GM18517 (cell line): Measurements from ENCODE around the gene CACNB1.

Experiments used
- ATAC-seq: cut with Tn5 transposase; IDR thresholded peaks from one replicate; pipeline ENCODE4 v1.9.1; 2021; ENCODE audit warnings: mild to moderate bottlenecking, moderate library complexity; ENCODE audit not compliant: unreplicated experiment

CACNB1 gene

DNA sequence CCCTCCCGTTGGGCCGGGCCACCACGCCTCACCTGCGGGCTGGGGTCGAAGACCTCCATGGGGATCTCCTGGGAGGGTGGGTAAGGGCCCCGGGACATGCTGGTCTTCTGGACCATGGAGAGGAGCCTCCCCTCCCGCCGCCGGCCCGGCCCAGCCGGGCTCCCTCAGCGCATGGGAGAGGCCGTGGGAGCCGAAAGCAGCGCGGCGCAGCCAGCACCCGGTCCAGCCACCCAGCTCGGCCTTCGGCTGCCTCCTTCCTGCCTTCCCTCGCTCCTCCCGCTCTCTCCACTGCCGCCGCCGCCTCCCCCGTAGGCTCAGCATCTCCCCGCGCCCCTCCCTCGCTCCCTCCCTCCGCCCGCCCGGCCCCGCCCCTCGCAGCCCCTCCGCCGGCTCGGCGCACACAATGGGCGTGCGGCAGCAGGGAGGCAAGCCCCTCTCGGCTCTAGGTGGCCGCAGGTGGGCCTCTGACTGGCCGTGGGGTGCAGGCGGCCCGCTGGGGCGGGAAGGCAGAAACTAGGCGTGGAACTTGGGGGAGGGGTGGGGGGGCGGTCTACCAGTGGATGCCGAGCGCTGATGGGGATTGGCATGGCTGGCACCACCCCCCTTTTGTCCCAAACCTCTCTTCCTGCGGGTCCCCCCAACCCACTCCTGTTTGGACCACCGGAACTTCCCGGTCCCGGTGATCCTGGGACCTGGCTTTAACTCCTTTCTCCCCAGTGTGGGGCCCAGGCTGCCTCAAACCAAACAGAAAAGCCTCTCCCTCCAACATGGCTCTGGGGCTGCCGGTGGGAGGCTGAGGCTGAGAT is at the start of gene CACNB1:
CACNB1 (minus strand) TSS at position 290 of the 806 bp plus-strand sequence; CDS start at position 116, 174 bp downstream.
- no peak for ATAC-seq

DNA sequence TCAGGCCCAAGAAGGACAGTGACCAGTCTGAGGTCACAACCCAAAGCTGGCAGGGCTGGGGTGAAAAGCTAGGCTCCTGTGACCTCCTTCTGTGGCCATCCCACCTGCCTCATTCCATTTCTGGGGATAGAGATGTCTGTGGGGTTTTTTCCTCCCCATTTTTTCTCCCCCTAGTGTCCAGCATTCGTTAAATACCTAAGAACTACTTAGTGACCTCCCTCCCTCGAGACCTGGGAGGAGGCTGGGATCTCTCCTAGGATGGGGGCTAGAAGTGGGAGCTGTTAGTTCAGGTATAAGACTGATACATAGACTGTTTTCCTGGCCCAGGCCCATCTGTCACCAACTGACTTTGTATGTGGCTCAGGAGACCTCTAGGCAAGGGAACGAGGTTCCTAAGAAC is 48.8 kb upstream of the CACNB1 start:
- no peak for ATAC-seq

- no peak for ATAC-seq
These were observed 47.4 kb upstream of the CACNB1 start for GRCh38 chr17:39244600-39245570.

GRCh38 chr17:39244016-39244599 is 46.6 kb upstream of the CACNB1 start:
- no peak for ATAC-seq

- no peak for ATAC-seq
These were observed 45.7 kb upstream of the CACNB1 start for GRCh38 chr17:39243155-39243554.

DNA sequence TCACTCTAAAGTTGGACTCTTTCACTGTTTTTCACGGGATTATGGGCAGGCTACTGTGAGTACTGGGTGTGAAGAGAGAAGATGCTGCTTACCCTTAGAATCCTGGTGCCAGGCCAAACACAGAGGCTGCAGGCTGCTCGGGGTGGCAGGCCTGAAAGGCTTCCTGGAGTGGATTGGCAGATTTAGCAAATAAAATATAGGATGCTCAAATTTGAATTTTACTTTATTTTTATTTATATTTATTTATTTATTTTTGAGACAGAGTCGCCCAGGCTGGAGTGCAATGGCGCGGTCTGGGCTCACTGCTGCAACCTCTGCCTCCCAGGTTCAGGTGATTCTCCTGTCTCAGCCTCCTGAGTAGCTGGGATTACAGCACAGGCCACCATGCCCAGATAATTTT is 43.2 kb upstream of the CACNB1 start:
- ATAC-seq: no peak

DNA sequence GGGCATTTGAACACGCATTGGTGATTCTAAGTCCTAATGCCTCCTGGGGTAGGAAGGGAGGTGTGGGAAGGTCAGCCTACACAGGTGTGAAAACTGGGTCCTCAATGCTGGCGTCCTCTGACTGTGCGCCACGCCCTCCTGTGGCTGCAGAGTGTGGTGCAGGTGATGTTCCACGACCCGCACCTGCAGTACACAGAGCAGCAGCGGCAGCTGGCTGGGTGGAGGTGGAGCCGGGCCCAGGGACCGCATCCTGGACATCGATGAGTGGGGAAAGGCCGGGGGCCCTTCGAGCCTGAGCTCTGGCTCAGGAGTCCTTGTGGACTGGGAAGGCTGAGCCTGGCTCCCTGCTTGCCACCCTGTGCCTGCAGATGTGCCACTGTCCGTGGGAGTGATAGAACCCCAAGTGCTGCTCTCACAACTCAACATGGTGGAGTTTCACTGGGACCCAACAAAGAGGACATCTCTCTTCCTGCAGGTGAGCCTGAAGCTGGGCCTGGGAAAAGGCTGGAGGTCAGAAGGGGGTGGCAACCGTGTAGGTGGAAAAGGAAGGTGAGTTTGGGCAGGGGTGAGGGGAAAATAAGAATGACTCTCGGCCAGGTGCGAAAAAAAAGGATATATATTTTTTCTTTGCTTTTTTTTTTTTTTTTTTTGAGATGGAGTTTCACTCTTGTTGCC is 42.3 kb upstream of the CACNB1 start:
- ATAC-seq: no peak

DNA sequence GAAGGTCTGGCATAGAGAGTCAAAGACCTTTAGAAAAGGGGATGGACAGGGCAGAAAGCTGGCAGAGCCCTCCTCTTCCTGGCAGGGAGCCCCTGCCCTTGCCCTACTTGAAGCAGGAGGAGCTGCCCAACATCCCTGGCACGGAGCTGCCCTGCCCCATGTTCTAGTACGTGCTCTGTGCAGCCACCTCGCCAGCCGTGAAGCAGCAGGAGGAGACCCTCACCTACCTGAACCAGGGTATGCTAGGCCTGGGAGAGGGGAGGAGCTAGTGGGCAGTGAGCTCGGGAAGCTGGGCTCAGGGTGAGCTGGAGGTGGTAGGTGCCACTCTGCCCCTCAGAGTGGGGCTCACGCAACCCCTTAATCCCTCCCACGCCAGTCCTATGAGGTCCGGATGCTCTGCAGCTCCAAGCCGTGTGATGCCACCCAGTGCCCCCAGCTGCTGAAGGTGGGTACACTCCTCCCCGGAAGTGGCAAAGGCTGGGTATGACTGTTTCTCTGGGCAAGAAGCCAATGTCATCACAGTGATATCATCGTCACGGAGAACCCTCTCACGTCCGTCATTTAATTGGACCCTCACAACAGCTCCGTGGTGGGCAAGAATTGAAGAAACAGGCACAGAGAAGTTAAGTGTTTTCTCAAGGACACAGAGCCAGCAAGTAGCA is 41.0 kb upstream of the CACNB1 start:
- ATAC-seq: no peak

DNA sequence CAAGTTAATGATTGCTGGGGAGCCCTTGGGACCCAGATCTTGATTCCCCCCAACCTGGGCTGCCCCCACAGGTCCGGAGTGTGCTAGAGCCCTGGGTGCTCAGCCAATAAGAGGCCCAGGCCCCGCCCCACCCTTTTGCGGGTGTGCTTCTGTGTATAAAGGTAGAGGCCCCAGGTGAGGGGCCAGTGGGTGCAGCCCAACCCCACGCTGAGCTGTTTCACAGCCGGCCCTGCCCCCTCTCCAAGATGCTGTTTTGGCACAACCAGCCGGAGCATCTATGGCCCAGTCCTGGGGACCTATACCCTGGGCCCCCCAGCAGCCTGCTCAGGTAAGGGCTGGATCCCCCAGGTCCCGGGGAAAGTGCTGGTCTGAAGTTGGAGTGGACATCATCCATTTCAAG is 40.1 kb upstream of the CACNB1 start:
- ATAC-seq: no peak

DNA sequence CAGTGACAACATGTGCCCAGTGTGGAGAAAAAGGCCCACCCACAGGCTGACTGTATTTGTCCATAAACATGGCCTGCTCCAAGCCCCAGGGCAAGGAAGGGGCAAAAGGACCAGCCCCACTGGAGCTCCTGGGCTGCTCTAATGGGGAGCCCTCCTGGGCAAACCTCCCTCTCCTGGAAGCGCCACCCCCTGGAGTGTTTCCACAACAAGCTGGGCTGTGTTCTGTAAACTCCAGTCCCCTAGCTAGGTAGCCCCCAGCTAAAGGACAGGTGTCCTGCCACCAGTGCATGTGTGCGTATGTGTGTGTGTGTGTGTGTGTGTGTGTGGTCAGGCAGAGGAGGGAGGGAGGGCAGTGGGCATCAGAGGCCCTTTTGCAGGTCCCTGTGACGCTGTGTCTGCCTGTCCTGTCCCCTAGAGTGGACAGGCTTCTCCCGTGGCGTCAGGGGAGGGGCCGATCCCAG is 39.5 kb upstream of the CACNB1 start:
- no peak for ATAC-seq

GRCh38 chr17:39236450-39236927 is 39.0 kb upstream of the CACNB1 start:
- ATAC-seq: no peak

- ATAC-seq: no peak
These were observed 38.3 kb upstream of the CACNB1 start for GRCh38 chr17:39235555-39236449.

DNA sequence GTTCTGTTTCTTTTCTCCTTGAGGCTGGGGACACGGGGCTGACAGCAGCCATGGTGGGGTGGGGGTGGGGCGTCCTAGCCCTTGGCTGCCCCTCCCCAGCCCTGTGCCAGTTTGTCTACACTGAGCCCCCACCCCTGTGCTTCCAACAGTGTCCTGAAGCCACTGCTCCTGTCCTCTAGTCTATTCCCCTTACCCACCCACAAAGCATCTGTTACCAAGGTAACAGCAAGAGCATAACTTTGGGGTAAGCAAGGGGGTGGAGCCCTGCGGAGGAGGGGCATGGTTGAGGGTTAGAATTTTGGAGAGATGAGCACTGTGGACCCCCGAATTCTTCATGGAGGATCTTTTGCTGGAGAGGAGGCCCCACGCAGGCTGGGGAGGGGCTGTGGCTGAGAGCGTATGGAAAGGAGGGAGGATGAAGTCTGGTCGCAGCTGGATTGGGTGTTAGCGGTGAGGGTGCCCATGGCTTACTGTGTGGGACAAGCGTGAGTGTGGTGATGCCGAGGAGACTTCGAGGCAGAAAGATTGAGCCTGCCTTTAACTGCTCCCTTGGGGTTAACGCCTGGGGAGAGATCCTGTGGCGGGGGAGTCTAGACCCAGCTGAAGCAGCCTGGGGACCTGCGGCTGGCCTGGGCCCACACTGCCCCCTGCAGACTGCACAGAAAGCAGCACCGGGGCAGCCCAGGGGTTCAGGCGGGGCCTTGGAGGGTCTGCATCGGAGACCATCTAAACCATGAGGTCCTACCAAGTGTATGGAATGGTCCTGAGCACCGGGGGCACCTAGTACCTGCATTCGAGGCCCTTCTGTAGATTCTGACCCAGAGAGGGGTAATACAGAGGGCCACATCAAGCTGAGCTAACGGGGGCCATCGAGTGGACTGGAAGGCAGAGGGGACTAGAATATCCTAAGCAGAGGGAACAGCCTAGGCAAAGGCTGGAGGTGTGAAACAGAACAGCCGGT is 34.4 kb upstream of the CACNB1 start:
- ATAC-seq: no peak

DNA sequence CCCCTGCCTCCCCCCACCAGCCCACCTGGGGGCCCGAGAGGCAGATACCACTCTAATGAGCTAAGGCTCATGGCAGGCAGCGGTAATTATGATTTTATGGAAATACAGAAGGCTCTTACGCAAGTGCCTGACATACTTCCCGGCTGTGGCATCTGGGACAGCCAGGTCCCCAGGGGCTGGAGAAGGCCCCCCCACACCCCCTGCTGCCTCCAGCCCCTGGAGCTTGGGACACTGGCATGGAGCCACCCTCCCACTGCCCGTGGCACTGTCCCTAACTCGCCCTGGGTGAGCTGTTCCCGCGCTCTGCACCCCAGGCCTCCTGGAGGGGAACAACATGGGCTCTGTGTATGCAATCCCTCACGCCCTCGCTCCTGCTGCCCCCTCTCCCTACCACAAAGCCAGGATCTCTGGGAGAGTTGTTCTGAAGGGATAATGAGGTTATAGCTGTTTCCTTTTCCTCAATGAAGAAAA is 33.7 kb upstream of the CACNB1 start:
- ATAC-seq: no peak

DNA sequence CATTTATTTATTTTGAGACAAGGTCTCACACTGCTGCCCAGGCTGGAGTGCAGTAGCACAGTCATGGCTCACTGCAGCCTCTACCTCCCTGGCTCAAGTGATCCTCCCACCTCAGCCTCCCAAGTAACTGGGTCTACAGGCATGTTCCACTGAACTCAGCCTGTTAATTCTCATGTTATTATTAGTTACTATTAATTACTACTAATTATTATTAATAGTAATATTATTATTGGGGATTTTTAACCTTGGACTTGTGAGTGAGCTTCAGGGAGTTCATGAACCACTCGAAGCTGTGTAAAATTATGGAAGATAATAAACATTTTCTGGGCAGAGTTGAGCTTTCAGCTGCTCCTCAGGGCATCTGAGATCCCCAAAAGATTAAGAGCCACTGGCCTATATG is 32.9 kb upstream of the CACNB1 start:
- no peak for ATAC-seq

- ATAC-seq: no peak
These were observed 31.9 kb upstream of the CACNB1 start for GRCh38 chr17:39229274-39229913.

GRCh38 chr17:39227364-39227919 is 30.0 kb upstream of the CACNB1 start:
- no peak for ATAC-seq
